ENCODE measurements around the gene RAVER1. TPM values are rescaled to one million over a fixed set of nuclear protein-coding genes. Genes with fewer than 3 reads are reported as not detected.

The RAVER1 gene
- total and polyA plus RNA-seq, 2 donors, result 5.9 to 15.4 TPM

DNA sequence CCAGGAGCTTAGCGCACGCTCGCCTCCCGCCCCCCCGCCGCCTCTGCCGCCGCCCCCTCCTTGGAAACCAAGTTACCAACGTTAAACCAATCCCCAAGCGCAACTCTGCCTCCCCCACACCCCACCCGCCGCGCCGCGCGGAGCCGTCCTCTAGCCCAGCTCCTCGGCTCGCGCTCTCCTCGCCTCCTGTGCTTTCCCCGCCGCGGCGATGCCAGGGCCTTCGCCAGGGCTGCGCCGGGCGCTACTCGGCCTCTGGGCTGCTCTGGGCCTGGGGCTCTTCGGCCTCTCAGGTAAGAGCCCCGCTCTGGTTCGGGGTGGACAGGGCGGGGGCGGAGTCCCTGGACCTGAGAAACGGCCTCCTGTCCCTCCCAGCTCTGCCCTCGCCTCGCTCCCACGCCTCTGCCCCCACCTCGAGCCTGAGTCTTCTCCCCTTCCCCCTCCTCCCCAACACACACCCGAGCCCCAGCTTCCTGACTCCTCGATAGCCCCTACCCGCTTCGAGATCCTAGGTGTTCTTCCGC, 43.4 kb downstream of the RAVER1 start, which contains the start of gene ICAM5:
TSS of gene ICAM5 (plus strand) at position 117 of the 521 bp plus-strand sequence. CDS start at position 209, 92 bp downstream.
- Histone ChIP-seq H3K4me3 (ENCODE audit: low read length in 2 of 2) (peak within 1 kb of the TSS; percentile 3 to 33), H3K27ac (ENCODE audit: low read depth in 1 of 2, low read length in 1 of 2) (no peak within 1 kb of the TSS), H3K9me3 (ENCODE audit: control insufficient read depth in 2 of 2, insufficient read depth in 1 of 2, low read length in 1 of 2) (peaks cover 2 to 61% of the 10 kb centered on the region in 2 donors), H3K36me3 (ENCODE audit: control insufficient read depth in 2 of 2, insufficient read depth in 2 of 2, low read length in 1 of 2) (peaks cover 0 to 11% of the 10 kb centered on the region in 2 donors), H3K4me1 (ENCODE audit: control insufficient read depth in 2 of 2, insufficient read depth in 2 of 2, low read length in 2 of 2) (peaks cover 40 to 81% of the 10 kb centered on the region in 2 donors), H3K27me3 (ENCODE audit: control insufficient read depth in 2 of 2, insufficient read depth in 1 of 2, low read length in 1 of 2) (peaks cover 89 to 92% of the 10 kb centered on the region in 2 donors)
- no peak for DNase-seq (ENCODE audit: low read depth in 6 of 9, low spot score in 9 of 9)
- WGBS, result 3% methylated on average over 45 of the region's 45 CpGs

- Histone ChIP-seq H3K4me1 (ENCODE audit: control insufficient read depth in 2 of 2, insufficient read depth in 2 of 2, low read length in 2 of 2) (peaks cover 40 to 83% of the 10 kb centered on the region in 2 donors), H3K27me3 (ENCODE audit: control insufficient read depth in 2 of 2, insufficient read depth in 1 of 2, low read length in 1 of 2) (peaks cover 83 to 88% of the 10 kb centered on the region in 2 donors), H3K9me3 (ENCODE audit: control insufficient read depth in 2 of 2, insufficient read depth in 1 of 2, low read length in 1 of 2) (peaks cover 2 to 59% of the 10 kb centered on the region in 2 donors), H3K4me3 (ENCODE audit: low read length in 2 of 2) (peak overlapping the region; percentile 3 to 33), H3K27ac (ENCODE audit: low read depth in 1 of 2, low read length in 1 of 2) (no peak overlapping the region), H3K36me3 (ENCODE audit: control insufficient read depth in 2 of 2, insufficient read depth in 2 of 2, low read length in 1 of 2) (peaks cover 0 to 16% of the 10 kb centered on the region in 2 donors)
- 1% methylated on average over 50 of the region's 50 CpGs for WGBS
- peak in 1 of 9 donors; percentile 61 for DNase-seq (ENCODE audit: low read depth in 6 of 9, low spot score in 9 of 9)
Measured at GRCh38 chr19:10289167-10289835, 44.0 kb downstream of the RAVER1 start.

GRCh38 chr19:10288662-10289166, 44.6 kb downstream of the RAVER1 start:
- H3K9me3 ChIP-seq (ENCODE audit: control insufficient read depth in 2 of 2, insufficient read depth in 1 of 2, low read length in 1 of 2), result peaks cover 2 to 56% of the 10 kb centered on the region in 2 donors
- H3K27me3 ChIP-seq (ENCODE audit: control insufficient read depth in 2 of 2, insufficient read depth in 1 of 2, low read length in 1 of 2), result peaks cover 77 to 82% of the 10 kb centered on the region in 2 donors
- H3K4me1 ChIP-seq (ENCODE audit: control insufficient read depth in 2 of 2, insufficient read depth in 2 of 2, low read length in 2 of 2), result peaks cover 40 to 83% of the 10 kb centered on the region in 2 donors
- H3K4me3 ChIP-seq (ENCODE audit: low read length in 2 of 2), result peak overlapping the region; percentile 3 to 33
- no peak overlapping the region for H3K27ac ChIP-seq (ENCODE audit: low read depth in 1 of 2, low read length in 1 of 2)
- H3K36me3 ChIP-seq (ENCODE audit: control insufficient read depth in 2 of 2, insufficient read depth in 2 of 2, low read length in 1 of 2), result peaks cover 0 to 18% of the 10 kb centered on the region in 2 donors
- 1% methylated on average over 23 of the region's 23 CpGs for WGBS
- DNase-seq (ENCODE audit: low read depth in 6 of 9, low spot score in 9 of 9), result peak in 2 of 9 donors; percentile 50 to 71

- H3K27me3 ChIP-seq (ENCODE audit: control insufficient read depth in 2 of 2, insufficient read depth in 1 of 2, low read length in 1 of 2), result peaks cover 61 to 68% of the 10 kb centered on the region in 2 donors
- peak in 1 of 9 donors; percentile 74 for DNase-seq (ENCODE audit: low read depth in 6 of 9, low spot score in 9 of 9)
- peaks cover 33 to 69% of the 10 kb centered on the region in 2 donors for H3K4me1 ChIP-seq (ENCODE audit: control insufficient read depth in 2 of 2, insufficient read depth in 2 of 2, low read length in 2 of 2)
- H3K4me3 ChIP-seq (ENCODE audit: low read length in 2 of 2), result peak within 1 kb of the TSS; percentile 19 to 29
- peak within 1 kb of the TSS; percentile 4 to 22 for H3K27ac ChIP-seq (ENCODE audit: low read depth in 1 of 2, low read length in 1 of 2)
- 2% methylated on average over 59 of the region's 59 CpGs for WGBS
- peaks cover 0 to 23% of the 10 kb centered on the region in 2 donors for H3K36me3 ChIP-seq (ENCODE audit: control insufficient read depth in 2 of 2, insufficient read depth in 2 of 2, low read length in 1 of 2)
- H3K9me3 ChIP-seq (ENCODE audit: control insufficient read depth in 2 of 2, insufficient read depth in 1 of 2, low read length in 1 of 2), result peaks cover 0 to 39% of the 10 kb centered on the region in 2 donors
Measured at GRCh38 chr19:10286803-10287737, 46.3 kb downstream of the RAVER1 start, which contains the start of gene ICAM4. Gene ICAM4 (plus strand): TSS chr19:10286955. CDS start chr19:10287013, 58 bp downstream.

DNA sequence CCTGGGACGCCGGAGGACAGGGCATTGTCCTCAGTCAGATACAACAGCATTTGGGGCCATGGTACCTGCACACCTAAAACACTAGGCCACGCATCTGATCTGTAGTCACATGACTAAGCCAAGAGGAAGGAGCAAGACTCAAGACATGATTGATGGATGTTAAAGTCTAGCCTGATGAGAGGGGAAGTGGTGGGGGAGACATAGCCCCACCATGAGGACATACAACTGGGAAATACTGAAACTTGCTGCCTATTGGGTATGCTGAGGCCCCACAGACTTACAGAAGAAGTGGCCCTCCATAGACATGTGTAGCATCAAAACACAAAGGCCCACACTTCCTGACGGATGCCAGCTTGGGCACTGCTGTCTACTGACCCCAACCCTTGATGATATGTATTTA, 47.9 kb downstream of the RAVER1 start:
- no peak for DNase-seq (ENCODE audit: low read depth in 6 of 9, low spot score in 9 of 9)
- Histone ChIP-seq H3K4me3 (ENCODE audit: low read length in 2 of 2) (no peak overlapping the region), H3K4me1 (ENCODE audit: control insufficient read depth in 2 of 2, insufficient read depth in 2 of 2, low read length in 2 of 2) (peaks cover 22 to 53% of the 10 kb centered on the region in 2 donors), H3K27ac (ENCODE audit: low read depth in 1 of 2, low read length in 1 of 2) (no peak overlapping the region), H3K27me3 (ENCODE audit: control insufficient read depth in 2 of 2, insufficient read depth in 1 of 2, low read length in 1 of 2) (peaks cover 44 to 51% of the 10 kb centered on the region in 2 donors), H3K9me3 (ENCODE audit: control insufficient read depth in 2 of 2, insufficient read depth in 1 of 2, low read length in 1 of 2) (peaks cover 0 to 30% of the 10 kb centered on the region in 2 donors), H3K36me3 (ENCODE audit: control insufficient read depth in 2 of 2, insufficient read depth in 2 of 2, low read length in 1 of 2) (peaks cover 0 to 23% of the 10 kb centered on the region in 2 donors)
- WGBS, result 96% methylated on average over 4 of the region's 4 CpGs

DNA sequence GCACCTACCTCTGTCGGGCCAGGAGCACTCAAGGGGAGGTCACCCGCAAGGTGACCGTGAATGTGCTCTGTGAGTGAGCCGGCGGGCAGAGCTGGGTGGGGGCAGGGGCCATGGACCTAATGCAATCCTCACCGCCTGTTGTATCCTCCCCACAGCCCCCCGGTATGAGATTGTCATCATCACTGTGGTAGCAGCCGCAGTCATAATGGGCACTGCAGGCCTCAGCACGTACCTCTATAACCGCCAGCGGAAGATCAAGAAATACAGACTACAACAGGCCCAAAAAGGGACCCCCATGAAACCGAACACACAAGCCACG, 48.4 kb downstream of the RAVER1 start:
- WGBS, result 97% methylated on average over 13 of the region's 13 CpGs
- DNase-seq (ENCODE audit: low read depth in 6 of 9, low spot score in 9 of 9), result no peak
- peaks cover 0 to 23% of the 10 kb centered on the region in 2 donors for H3K36me3 ChIP-seq (ENCODE audit: control insufficient read depth in 2 of 2, insufficient read depth in 2 of 2, low read length in 1 of 2)
- peaks cover 22 to 48% of the 10 kb centered on the region in 2 donors for H3K4me1 ChIP-seq (ENCODE audit: control insufficient read depth in 2 of 2, insufficient read depth in 2 of 2, low read length in 2 of 2)
- H3K9me3 ChIP-seq (ENCODE audit: control insufficient read depth in 2 of 2, insufficient read depth in 1 of 2, low read length in 1 of 2), result peaks cover 0 to 26% of the 10 kb centered on the region in 2 donors
- H3K27ac ChIP-seq (ENCODE audit: low read depth in 1 of 2, low read length in 1 of 2), result no peak overlapping the region
- peaks cover 39 to 46% of the 10 kb centered on the region in 2 donors for H3K27me3 ChIP-seq (ENCODE audit: control insufficient read depth in 2 of 2, insufficient read depth in 1 of 2, low read length in 1 of 2)
- no peak overlapping the region for H3K4me3 ChIP-seq (ENCODE audit: low read length in 2 of 2)

DNA sequence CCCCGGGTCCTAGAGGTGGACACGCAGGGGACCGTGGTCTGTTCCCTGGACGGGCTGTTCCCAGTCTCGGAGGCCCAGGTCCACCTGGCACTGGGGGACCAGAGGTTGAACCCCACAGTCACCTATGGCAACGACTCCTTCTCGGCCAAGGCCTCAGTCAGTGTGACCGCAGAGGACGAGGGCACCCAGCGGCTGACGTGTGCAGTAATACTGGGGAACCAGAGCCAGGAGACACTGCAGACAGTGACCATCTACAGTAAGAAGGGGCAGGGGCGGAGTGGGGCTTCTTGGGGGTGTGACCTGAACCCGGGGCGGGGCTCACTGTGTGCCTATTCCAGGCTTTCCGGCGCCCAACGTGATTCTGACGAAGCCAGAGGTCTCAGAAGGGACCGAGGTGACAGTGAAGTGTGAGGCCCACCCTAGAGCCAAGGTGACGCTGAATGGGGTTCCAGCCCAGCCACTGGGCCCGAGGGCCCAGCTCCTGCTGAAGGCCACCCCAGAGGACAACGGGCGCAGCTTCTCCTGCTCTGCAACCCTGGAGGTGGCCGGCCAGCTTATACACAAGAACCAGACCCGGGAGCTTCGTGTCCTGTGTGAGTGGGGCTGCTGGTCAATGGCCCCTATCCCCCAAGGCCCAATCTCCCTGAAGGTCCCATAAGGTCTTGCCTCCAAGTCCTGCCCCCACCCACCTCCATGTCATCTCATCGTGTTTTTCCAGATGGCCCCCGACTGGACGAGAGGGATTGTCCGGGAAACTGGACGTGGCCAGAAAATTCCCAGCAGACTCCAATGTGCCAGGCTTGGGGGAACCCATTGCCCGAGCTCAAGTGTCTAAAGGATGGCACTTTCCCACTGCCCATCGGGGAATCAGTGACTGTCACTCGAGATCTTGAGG, 49.0 kb downstream of the RAVER1 start:
- no peak for DNase-seq (ENCODE audit: low read depth in 6 of 9, low spot score in 9 of 9)
- Histone ChIP-seq H3K27ac (ENCODE audit: low read depth in 1 of 2, low read length in 1 of 2) (no peak overlapping the region), H3K4me3 (ENCODE audit: low read length in 2 of 2) (no peak overlapping the region), H3K4me1 (ENCODE audit: control insufficient read depth in 2 of 2, insufficient read depth in 2 of 2, low read length in 2 of 2) (peaks cover 21 to 42% of the 10 kb centered on the region in 2 donors), H3K27me3 (ENCODE audit: control insufficient read depth in 2 of 2, insufficient read depth in 1 of 2, low read length in 1 of 2) (peaks cover 33 to 40% of the 10 kb centered on the region in 2 donors), H3K9me3 (ENCODE audit: control insufficient read depth in 2 of 2, insufficient read depth in 1 of 2, low read length in 1 of 2) (peaks cover 0 to 24% of the 10 kb centered on the region in 2 donors), H3K36me3 (ENCODE audit: control insufficient read depth in 2 of 2, insufficient read depth in 2 of 2, low read length in 1 of 2) (peaks cover 0 to 23% of the 10 kb centered on the region in 2 donors)
- 96% methylated on average over 34 of the region's 34 CpGs for WGBS
